ENCODE results near the gene SLC35F3. TPM values are rescaled to one million over a fixed set of nuclear protein-coding genes. Genes with fewer than 3 reads are reported as not detected.

Gene SLC35F3
- polyA plus RNA-seq, 1 donor (not counting 4 experiments of a cell fraction or from before 2014, with no cell fraction given): 13.8 TPM

DNA sequence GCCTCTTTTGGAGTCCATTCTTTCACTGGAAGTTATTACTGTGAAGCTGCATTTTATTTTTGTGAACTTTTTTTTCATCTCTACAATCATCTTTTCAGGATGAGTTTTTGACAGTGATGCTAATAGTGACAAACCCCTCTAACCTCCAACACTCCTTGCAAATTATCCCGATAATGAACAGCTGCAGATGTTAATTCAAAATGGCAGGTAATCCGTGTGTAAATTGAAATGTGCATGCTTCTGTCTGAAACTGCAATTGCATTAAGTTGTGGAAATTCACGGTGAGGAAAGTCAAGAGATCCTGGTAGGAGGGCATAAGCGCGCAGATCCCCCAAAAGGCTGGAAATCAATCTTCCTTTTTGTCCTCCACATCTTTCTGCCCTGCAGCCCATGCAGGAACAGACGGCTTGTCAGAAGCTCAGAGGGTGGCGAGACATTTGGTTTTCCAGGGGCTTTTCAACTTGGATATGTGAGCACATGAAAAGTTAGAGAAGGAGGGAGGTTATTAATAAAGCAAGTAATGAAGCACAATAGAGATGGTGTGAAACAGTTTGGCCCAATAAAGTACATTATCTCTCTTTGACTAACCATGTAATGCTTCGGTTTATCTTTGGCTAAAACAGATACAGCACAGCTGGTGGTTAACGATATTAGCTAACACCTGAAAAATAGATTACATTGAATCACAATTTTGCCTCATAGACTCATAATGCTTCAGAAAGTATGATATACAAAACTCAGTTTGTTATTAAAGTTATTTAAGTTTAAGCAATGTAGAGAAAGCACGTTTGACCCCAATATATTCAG, 325.3 kb downstream of the SLC35F3 start:
- dilution Hi-C loops (cut with MboI; ENCODE audit: extremely low pct_ligation_motif_present, low sequenced_read_pairs): no loop called here
- Histone ChIP-seq H2AFZ (ENCODE audit: control insufficient read depth, low read length) (no peak overlapping the region), H3K9me1 (ENCODE audit: control insufficient read depth, extremely low read depth, insufficient read depth, low read length) (no peaks in the 10 kb centered on the region), H4K20me1 (ENCODE audit: control insufficient read depth, extremely low read depth, insufficient read depth, low read length) (no peaks in the 10 kb centered on the region), H3K9ac (ENCODE audit: control insufficient read depth, extremely low read depth, insufficient read depth, low read length) (no peak overlapping the region), H3K4me2 (ENCODE audit: control insufficient read depth, extremely low read depth, insufficient read depth, low read depth, low read length) (no peak overlapping the region), H3K36me3 (ENCODE audit: control insufficient read depth in 2 of 2, extremely low read depth in 1 of 2, insufficient read depth in 2 of 2, low read length in 2 of 2) (peaks cover 3 to 5% of the 10 kb centered on the region in 2 experiments), H3K4me1 (ENCODE audit: control insufficient read depth, extremely low read depth, insufficient read depth, low read length) (no peaks in the 10 kb centered on the region), H3K79me2 (ENCODE audit: control insufficient read depth, insufficient read depth, low read length) (no peaks in the 10 kb centered on the region), H3K4me3 (ENCODE audit: control insufficient read depth in 2 of 3, extremely low read depth in 1 of 3, insufficient read depth in 2 of 3, low read depth in 1 of 3, low read length in 3 of 3) (no peak overlapping the region), H3K9me3 (ENCODE audit: control insufficient read depth, low read depth, low read length) (no peaks in the 10 kb centered on the region), H3K27me3 (ENCODE audit: control insufficient read depth, extremely low read depth, insufficient read depth, low read length) (no peaks in the 10 kb centered on the region), H3K27ac (ENCODE audit: control insufficient read depth, insufficient read depth, low read length) (no peak overlapping the region)
- FAIRE-seq: no peak
- DNase-seq (ENCODE audit: low read depth, low spot score): no peak
- TF ChIP-seq, protein P1, sequence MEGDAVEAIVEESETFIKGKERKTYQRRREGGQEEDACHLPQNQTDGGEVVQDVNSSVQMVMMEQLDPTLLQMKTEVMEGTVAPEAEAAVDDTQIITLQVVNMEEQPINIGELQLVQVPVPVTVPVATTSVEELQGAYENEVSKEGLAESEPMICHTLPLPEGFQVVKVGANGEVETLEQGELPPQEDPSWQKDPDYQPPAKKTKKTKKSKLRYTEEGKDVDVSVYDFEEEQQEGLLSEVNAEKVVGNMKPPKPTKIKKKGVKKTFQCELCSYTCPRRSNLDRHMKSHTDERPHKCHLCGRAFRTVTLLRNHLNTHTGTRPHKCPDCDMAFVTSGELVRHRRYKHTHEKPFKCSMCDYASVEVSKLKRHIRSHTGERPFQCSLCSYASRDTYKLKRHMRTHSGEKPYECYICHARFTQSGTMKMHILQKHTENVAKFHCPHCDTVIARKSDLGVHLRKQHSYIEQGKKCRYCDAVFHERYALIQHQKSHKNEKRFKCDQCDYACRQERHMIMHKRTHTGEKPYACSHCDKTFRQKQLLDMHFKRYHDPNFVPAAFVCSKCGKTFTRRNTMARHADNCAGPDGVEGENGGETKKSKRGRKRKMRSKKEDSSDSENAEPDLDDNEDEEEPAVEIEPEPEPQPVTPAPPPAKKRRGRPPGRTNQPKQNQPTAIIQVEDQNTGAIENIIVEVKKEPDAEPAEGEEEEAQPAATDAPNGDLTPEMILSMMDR (optimal IDR thresholded peaks at IDR 0.05 in 1 of 3, IDR thresholded peaks at IDR 0.05 in 1 of 3, conservative IDR thresholded peaks at IDR 0.05 in 1 of 3; ENCODE audit: extremely low read depth in 1 of 3, insufficient read depth in 2 of 3, low read length in 3 of 3): no peak
- TF ChIP-seq EZH2 (IDR thresholded peaks at IDR 0.05; ENCODE audit: low read length): no peak

DNA sequence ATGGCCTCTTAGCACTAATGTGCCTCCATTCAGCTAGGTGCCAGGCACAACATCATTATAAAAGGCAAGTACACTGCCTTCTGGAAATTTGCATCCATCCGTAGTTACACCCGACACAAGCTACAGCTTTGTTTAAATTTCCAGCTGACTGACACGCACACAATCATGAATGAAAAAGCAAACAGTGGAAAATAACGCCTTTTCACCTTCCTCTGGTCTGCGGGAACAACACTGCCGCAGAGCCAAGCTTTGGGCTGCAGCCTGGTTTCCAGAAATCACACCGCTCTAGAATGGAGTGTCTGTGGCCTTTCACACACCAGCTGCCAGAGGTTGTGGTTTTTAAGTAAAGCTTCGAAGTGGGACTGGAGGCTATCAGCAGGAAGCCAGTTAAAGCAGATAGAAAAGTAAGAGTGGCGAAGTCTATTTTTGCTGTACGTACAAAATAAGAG, 326.0 kb downstream of the SLC35F3 start:
- Histone ChIP-seq H3K4me2 (ENCODE audit: control insufficient read depth, extremely low read depth, insufficient read depth, low read depth, low read length) (no peak overlapping the region), H3K36me3 (ENCODE audit: control insufficient read depth in 2 of 2, extremely low read depth in 1 of 2, insufficient read depth in 2 of 2, low read length in 2 of 2) (peaks cover 3 to 5% of the 10 kb centered on the region in 2 experiments), H3K27me3 (ENCODE audit: control insufficient read depth, extremely low read depth, insufficient read depth, low read length) (no peaks in the 10 kb centered on the region), H3K9ac (ENCODE audit: control insufficient read depth, extremely low read depth, insufficient read depth, low read length) (no peak overlapping the region), H3K4me1 (ENCODE audit: control insufficient read depth, extremely low read depth, insufficient read depth, low read length) (no peaks in the 10 kb centered on the region), H3K9me1 (ENCODE audit: control insufficient read depth, extremely low read depth, insufficient read depth, low read length) (no peaks in the 10 kb centered on the region), H3K4me3 (ENCODE audit: control insufficient read depth in 2 of 3, extremely low read depth in 1 of 3, insufficient read depth in 2 of 3, low read depth in 1 of 3, low read length in 3 of 3) (no peak overlapping the region), H2AFZ (ENCODE audit: control insufficient read depth, low read length) (no peak overlapping the region), H3K79me2 (ENCODE audit: control insufficient read depth, insufficient read depth, low read length) (no peaks in the 10 kb centered on the region), H3K27ac (ENCODE audit: control insufficient read depth, insufficient read depth, low read length) (no peak overlapping the region), H4K20me1 (ENCODE audit: control insufficient read depth, extremely low read depth, insufficient read depth, low read length) (no peaks in the 10 kb centered on the region), H3K9me3 (ENCODE audit: control insufficient read depth, low read depth, low read length) (no peaks in the 10 kb centered on the region)
- DNase-seq (ENCODE audit: low read depth, low spot score) (no peak), FAIRE-seq (no peak)
- dilution Hi-C loops (cut with MboI; ENCODE audit: extremely low pct_ligation_motif_present, low sequenced_read_pairs): no loop called here
- TF ChIP-seq, protein P1 (optimal IDR thresholded peaks at IDR 0.05 in 1 of 3, IDR thresholded peaks at IDR 0.05 in 1 of 3, conservative IDR thresholded peaks at IDR 0.05 in 1 of 3; ENCODE audit: extremely low read depth in 1 of 3, insufficient read depth in 2 of 3, low read length in 3 of 3): no peak
- no peak for TF ChIP-seq EZH2 (IDR thresholded peaks at IDR 0.05; ENCODE audit: low read length)
